Measurements from ENCODE around the gene MORN2.

MORN2 gene

DNA sequence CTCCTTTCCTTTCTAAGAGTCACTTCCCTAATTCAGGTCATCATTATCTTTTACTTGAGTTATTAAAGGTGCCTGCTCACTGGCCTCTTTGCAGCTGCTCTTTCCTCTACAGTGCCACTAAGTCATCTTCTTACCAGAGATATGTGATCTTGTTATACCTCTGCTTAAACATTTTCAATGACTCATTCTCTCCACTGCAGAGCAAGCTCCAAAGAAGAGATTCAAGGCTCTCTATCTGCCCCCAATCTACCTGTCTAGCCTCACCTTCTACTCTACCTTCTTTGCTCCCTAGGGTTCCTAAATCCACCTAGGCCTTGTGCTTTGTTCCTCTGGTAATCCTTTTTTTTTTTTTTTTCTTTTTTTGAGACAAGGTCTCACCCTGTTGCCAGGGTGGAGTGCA is 17.0 kb downstream of the MORN2 start:
- no peak for DNase-seq (ENCODE audit: low spot score)

DNA sequence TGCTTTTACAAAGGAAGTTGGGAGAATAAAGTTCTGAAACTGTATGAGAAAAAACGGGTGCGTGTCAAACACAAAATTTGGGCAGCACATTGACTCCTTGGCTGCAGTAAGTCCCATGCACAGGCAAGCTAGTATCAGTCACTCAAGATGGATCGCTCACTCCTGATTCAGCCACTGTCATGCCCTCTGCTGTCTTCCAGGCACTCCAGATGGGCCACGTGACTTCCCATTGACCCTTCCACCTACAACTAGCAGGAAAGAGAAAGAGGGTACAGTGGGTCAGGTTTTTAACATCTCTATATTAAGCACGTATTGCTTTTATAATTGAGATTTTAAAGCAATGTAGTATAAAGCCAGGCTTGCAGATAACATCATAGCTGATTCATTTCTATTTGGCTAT is 22.5 kb downstream of the MORN2 start:
- DNase-seq (ENCODE audit: low spot score) = no peak

DNA sequence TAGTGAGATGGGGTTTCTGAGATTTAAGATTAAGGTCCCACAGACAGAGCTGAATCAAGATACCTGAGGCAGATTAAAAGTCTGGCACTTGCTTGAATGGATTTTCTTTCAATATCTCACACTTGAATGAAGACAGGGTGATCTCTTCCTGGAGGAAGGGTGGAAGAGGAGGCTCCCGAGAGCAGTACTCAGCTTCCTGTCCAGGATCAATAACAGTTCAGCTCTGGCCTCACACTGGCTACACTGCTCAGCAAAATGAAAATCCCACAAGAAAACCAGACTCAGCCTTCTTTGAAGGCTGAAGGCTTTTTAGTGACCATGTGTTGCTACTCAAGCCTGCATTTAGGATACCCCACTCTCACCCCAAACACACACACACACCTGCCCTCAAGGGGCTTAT is 24.9 kb downstream of the MORN2 start:
- no peak for DNase-seq (ENCODE audit: low spot score)

DNA sequence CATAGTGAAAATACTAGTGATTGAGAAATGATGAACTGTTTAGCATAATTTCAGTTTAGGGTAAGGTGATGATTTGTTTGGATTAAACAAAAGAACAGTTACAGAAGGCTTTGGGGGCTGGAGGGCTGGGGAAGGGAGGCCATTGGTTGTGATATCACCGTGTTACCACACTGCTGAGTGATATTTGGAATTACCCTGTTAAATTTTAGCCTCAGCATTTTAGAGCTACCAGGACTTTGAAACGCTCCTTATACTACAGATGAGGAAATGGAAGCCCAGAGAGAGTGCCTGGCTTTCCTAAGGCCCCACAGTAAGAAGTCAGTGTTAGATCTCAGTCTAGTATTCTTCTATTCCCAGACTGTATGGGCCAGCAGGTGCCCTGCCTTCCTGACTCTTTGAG is 29.5 kb downstream of the MORN2 start:
- DNase-seq (ENCODE audit: low spot score) = no peak

DNA sequence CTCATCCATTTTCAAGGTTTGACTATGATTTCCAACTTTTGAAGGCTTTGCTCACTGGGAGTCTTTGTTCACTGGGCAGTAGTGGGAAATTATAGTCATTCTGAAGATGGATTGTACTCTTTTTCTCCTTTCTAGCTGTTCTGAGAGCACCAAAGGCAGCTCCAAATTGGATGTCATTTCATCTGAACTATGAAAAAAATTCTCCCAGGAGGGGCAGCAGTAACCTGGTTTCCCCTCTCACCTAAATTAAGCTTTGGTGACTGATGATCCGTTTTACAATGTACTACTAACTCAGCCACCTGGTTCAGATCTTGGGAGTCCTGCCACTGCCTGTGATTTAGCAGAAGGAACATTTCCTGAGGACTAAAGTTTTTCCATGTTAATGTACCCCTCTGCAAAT is 31.5 kb downstream of the MORN2 start:
- DNase-seq (ENCODE audit: low spot score) = no peak

DNA sequence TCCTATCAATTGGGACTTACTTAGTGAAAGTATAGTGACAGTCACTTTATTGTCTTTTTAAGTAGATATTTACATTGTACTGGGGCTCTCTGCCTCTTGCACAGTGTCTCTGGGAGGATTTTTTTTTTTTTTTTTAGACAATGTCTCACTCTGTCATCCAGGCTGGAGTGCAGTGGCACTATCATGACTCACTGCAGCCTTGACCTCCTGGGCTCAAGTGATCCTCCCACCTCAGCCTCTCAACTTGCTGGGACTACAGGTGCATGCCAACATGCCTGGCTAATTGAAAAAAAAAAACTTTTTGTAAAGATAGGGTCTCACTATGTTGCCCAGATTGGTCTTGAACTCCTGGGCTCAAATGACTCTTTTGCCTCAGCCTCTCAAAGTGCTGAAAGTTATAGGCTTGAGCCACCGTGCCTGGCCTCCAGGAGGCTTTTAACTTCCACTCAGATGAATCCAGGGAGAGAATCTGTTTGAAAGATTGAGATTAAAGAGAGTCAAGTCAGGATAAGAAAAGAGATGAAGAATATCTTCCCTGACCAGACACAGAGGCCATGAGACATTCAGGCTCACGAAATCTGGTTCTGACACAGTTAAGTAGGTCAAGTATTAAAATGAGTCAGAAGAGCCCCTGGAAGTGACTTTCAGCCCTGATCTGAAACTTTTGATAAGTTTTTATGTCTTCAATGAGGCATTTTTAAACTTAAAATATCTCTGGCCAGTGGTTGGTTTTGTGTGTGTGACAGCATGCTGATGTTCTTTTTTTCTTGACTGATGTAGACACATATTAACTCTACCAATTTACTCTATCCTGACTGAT is 32.2 kb downstream of the MORN2 start:
- no peak for DNase-seq (ENCODE audit: low spot score)

DNA sequence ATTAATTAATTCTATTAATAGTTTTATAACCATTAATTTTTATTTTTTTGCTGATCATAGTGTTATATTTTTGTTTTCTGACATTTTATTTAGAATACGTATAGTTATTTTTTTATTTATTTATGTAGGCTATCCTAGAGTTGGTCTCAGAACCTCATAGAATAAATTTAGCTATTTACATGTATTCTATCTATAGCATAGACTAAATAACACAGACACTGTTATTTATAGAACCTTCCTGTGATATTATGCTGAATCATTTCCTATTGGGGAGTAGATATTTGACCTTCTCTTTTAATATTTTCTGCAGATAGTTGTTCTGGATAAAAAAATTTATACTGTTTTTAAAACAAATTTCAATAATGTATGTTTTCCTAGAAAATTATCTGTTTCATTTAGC is 34.1 kb downstream of the MORN2 start:
- DNase-seq (ENCODE audit: low spot score) = no peak

DNA sequence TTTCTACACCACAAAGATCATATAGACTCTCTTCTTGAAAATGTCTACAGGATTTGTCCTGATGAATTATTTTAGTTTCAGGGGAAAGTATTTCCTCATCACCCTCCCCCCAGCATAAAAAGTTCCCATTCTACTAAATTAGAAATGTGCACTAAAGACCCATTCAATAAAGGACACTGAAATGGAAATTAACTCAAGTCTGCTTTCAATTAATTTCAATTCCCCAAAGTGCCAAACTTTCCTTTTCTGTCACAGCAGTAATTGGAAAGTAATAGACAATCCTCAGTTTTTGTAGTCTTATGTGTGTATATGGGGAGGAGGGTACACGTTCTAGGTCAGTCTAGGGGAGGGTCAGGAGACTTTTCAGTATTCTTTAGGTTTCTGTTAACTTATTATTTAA is 35.4 kb downstream of the MORN2 start:
- no peak for DNase-seq (ENCODE audit: low spot score)

DNA sequence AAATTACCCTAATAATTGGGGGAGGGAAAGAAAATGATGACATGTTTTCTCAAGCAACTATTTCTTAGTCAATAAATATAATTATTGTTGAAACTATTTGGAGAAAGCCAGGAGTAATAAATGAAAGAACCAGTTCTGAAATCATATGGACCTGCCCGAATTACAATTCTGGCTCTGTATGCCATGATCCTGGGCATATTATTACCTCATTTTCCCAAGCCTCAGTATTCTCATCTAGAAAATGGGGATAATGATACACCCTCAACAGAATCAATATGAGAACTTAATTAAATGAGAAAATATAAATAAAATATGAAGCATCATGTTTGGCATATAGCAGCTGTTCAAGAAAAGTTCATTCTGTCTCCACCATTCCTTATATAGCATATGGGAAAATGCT is 36.8 kb downstream of the MORN2 start:
- no peak for DNase-seq (ENCODE audit: low spot score)

DNA sequence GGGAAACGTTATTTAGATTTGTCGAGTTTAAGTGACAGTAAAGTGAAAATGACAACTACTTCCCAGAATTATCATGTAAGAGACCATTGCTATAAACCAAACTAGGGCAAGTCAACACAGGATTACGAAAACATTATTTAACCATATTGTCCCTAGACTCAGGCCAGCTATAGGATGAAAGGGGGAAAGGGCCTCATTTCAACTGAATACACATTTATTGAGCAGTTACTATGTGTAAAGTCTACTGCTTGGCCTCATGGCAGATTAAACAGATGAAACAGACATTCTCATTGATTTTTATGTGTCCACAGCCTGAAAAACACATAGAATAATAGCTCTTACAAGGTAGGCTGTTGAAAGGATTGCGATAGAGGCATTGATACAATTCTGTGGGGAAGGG is 46.6 kb downstream of the MORN2 start:
- no peak for DNase-seq (ENCODE audit: low spot score)

DNA sequence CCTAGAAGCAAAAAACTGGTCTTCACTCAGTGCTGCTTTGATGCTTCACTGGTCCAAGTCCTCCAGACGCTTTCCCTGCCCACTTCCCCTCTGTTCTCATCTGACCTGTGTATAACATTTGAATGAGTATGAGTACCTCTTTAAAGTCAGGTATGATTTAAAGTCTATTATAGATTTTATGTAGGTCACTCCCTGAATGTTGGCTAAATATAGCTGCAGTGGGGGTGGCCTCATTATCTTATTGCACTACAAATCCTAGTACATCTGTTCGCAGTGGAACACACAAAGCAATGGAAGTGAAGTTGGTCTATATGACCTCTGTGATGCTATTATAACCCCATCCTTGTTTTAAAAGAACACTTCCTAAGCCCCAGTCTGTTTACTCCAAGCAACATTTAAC is 47.1 kb downstream of the MORN2 start:
- DNase-seq (ENCODE audit: low spot score) = no peak

DNA sequence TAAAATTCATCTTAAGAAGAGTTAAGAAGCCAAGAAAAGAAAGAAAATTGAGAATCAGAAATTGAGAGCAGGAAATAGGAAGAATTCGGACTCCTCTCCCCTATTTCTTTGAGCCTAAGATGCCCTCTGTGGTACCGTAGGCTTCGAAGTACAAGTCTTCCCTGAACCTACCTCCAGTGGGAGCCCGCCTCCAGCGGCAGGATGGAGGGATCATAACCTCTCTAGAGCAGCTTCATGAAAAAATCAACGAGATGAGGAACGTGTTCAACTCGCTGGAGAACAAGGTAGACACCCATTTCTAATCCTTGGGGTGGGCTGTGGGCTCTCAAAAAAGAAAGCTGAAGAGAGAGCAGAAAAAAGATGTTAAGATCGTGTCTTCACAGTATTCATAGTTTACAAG is 50.2 kb downstream of the MORN2 start:
- no peak for DNase-seq (ENCODE audit: low spot score)

DNA sequence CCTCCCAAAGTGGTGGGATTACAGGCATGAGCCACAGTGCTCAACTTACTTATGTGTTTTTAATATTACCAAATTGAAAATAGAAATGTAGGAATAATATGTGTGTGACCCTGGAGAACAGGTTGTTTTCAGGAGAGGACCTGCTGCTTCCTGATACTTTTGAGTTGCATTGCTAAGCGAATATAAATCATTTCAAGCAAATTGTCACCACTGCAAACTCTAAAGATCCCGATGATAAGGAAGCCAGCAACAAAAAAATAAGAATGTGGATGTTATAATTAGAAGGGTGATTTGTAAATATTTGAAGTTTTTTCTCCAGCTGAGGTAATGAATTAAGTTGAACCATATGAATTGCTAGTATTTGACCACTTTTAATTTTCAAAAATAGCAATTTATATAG is 54.8 kb downstream of the MORN2 start:
- no peak for DNase-seq (ENCODE audit: low spot score)

All from AG08396 (cell line).